Measurements from ENCODE around the gene GABRB3. TPM values are rescaled to one million over a fixed set of nuclear protein-coding genes. Genes with fewer than 3 reads are reported as not detected.

GABRB3 gene
- total and polyA plus RNA-seq, 2 of the 8 experiments (the other 6 are each of a cell fraction or from before 2014, with no cell fraction given): 98.8 to 163 TPM

GRCh38 chr15:26639966-26640365, 132.9 kb downstream of the GABRB3 start (continued):
- TF ChIP-seq CTCF (IDR thresholded peaks at IDR 0.05; ENCODE audit: control extremely low read depth in 1 of 3, insufficient read depth in 1 of 3, low read depth in 1 of 3, low read length in 3 of 3) (no peak), BCL11A (IDR thresholded peaks at IDR 0.05; ENCODE audit: low read depth in 2 of 2, low read length in 2 of 2) (no peak), RAD21 (IDR thresholded peaks at IDR 0.05 in 1 of 2, conservative IDR thresholded peaks at IDR 0.05 in 1 of 2; ENCODE audit: low read depth in 2 of 2, low read length in 2 of 2) (no peak), RFX5 (IDR thresholded peaks at IDR 0.05; ENCODE audit: borderline replicate concordance, low read depth, low read length) (no peak)

Measured in H1 (cell line).